ENCODE data around the gene TPI1.

DNA sequence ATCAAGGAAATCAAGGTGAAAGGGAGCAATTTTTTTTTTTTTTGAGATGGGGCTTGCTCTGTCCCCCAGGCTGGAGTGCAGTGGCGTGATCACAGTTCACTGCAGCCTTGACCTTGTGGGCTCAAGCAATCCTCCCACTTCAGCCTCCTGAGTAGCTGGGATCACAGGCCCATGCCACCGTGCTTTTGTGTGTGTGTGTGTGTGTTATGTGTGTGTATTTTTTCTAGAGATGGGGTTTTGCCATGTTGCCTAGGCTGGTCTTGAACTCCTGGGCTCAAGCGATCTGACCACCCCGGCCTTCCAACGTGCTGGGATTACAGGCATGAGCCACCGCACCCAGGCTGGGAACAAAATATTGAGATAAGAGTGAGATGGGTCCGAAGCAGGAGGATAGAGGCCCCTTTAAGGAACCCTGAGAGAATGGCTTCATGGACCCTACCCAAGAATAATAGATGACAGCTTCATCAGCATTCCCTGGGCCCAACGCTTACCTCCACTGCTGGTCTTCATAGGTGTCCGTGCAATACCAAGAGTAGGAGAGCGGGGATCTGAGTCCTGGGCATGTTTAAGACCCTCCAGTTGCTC, 17.3 kb upstream of the TPI1 start:
- TF ChIP-seq, protein P1, sequence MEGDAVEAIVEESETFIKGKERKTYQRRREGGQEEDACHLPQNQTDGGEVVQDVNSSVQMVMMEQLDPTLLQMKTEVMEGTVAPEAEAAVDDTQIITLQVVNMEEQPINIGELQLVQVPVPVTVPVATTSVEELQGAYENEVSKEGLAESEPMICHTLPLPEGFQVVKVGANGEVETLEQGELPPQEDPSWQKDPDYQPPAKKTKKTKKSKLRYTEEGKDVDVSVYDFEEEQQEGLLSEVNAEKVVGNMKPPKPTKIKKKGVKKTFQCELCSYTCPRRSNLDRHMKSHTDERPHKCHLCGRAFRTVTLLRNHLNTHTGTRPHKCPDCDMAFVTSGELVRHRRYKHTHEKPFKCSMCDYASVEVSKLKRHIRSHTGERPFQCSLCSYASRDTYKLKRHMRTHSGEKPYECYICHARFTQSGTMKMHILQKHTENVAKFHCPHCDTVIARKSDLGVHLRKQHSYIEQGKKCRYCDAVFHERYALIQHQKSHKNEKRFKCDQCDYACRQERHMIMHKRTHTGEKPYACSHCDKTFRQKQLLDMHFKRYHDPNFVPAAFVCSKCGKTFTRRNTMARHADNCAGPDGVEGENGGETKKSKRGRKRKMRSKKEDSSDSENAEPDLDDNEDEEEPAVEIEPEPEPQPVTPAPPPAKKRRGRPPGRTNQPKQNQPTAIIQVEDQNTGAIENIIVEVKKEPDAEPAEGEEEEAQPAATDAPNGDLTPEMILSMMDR (IDR thresholded peaks at IDR 0.05), result no peak
- no peak for TF ChIP-seq EP300 (IDR thresholded peaks at IDR 0.05)
